Liver (tissue), 9 donors: ENCODE results near the gene C19orf53. TPM values are rescaled to one million over a fixed set of nuclear protein-coding genes. Genes with fewer than 3 reads are reported as not detected.
A peak's percentile ranks its signal among the peaks of the same experiment; 100 is the strongest.

Source experiments
- DNase-seq: peaks from one replicate; pipeline ENCODE4 v3.0.0-alpha.2; 2017; ENCODE audit warnings: low spot score
- H3K27ac ChIP-seq, 2 donors: one replicate each; pipeline ENCODE4 v1.7.0; 2013; ENCODE audit warnings: inconsistent platforms in 2 of 2, low read length in 2 of 2, control low read depth in 1 of 2, low read depth in 1 of 2, mild to moderate bottlenecking in 1 of 2
- H3K27me3 ChIP-seq, 4 donors: one replicate each; pipeline versions ENCODE4 v1.6.1 to v1.7.0; 2013; ENCODE audit warnings: low read length in 3 of 4, inconsistent platforms in 1 of 4, mild to moderate bottlenecking in 1 of 4, moderate library complexity in 1 of 4; ENCODE audit not compliant: control insufficient read depth in 4 of 4, insufficient read depth in 4 of 4
- H3K36me3 ChIP-seq, 4 donors: one replicate each; pipeline versions ENCODE4 v1.6.1 to v1.7.0; 2013; ENCODE audit warnings: low read length in 3 of 4, mild to moderate bottlenecking in 3 of 4, low read depth in 1 of 4, moderate library complexity in 1 of 4; ENCODE audit not compliant: control insufficient read depth in 4 of 4, insufficient read depth in 3 of 4
- H3K4me1 ChIP-seq, 4 donors: one replicate each; pipeline versions ENCODE4 v1.6.1 to v1.7.0; 2013; ENCODE audit warnings: low read length in 3 of 4, mild to moderate bottlenecking in 3 of 4, moderate library complexity in 1 of 4; ENCODE audit not compliant: control insufficient read depth in 4 of 4, insufficient read depth in 4 of 4
- H3K4me3 ChIP-seq, 3 donors: one replicate each; pipeline versions ENCODE4 v1.6.1 to v1.7.0; 2013; ENCODE audit warnings: low read length in 3 of 3, control low read depth in 1 of 3, low read depth in 1 of 3, mild to moderate bottlenecking in 1 of 3
- H3K9ac ChIP-seq, 2 donors: one replicate each; pipeline ENCODE4 v1.7.0; 2013; ENCODE audit warnings: low read length in 2 of 2, mild to moderate bottlenecking in 2 of 2, moderate library complexity in 2 of 2, control low read depth in 1 of 2, low read depth in 1 of 2
- H3K9me3 ChIP-seq, 4 donors: one replicate each; pipeline versions ENCODE4 v1.6.1 to v1.7.0; 2013; ENCODE audit warnings: low read length in 3 of 4; ENCODE audit not compliant: control insufficient read depth in 4 of 4
- ATF3 ChIP-seq: IDR thresholded peaks from 2 replicates; pipeline ENCODE4 v1.6.1; 2016; ENCODE audit warnings: antibody characterized with exemption
- EGR1 ChIP-seq, 2 donors: IDR thresholded peaks; 2 replicates each; pipeline ENCODE4 v1.6.1; 2016 to 2018; ENCODE audit warnings: antibody characterized with exemption in 2 of 2, low read depth in 2 of 2
- FOXA2 ChIP-seq: IDR thresholded peaks from 2 replicates; pipeline ENCODE4 v1.6.1; 2016; ENCODE audit warnings: antibody characterized with exemption
- GABPA ChIP-seq, 2 donors: IDR thresholded peaks in 1 of 2; conservative IDR thresholded peaks in 1 of 2; 2 replicates each; pipeline ENCODE4 v1.6.1; 2016; ENCODE audit warnings: antibody characterized with exemption in 2 of 2, mild to moderate bottlenecking in 1 of 2, moderate library complexity in 1 of 2
- HNF4A ChIP-seq, 2 donors: conservative IDR thresholded peaks; 2 replicates each; pipeline ENCODE4 v1.6.1; 2016; ENCODE audit warnings: antibody characterized with exemption in 2 of 2, mild to moderate bottlenecking in 2 of 2
- HNF4G ChIP-seq: IDR thresholded peaks from 2 replicates; pipeline ENCODE4 v1.6.1; 2016; ENCODE audit warnings: antibody characterized with exemption
- JUND ChIP-seq, 2 donors: IDR thresholded peaks; 2 replicates each; pipeline ENCODE4 v1.6.1; 2016; ENCODE audit warnings: antibody characterized with exemption in 2 of 2
- MAX ChIP-seq: IDR thresholded peaks from 2 replicates; pipeline ENCODE4 v1.6.1; 2016; ENCODE audit warnings: antibody characterized with exemption
- NR2F2 ChIP-seq: IDR thresholded peaks from 2 replicates; pipeline ENCODE4 v1.6.1; 2016; ENCODE audit warnings: antibody characterized with exemption
- RAD21 ChIP-seq, 2 donors: IDR thresholded peaks; 2 replicates each; pipeline ENCODE4 v1.6.1; 2016; ENCODE audit warnings: antibody characterized with exemption in 2 of 2, mild to moderate bottlenecking in 2 of 2
- SP1 ChIP-seq: IDR thresholded peaks from 2 replicates; pipeline ENCODE4 v1.6.1; 2018; ENCODE audit warnings: antibody characterized with exemption, mild to moderate bottlenecking
- TAF1 ChIP-seq: conservative IDR thresholded peaks from 2 replicates; pipeline ENCODE4 v1.6.1; 2016; ENCODE audit warnings: antibody characterized with exemption, mild to moderate bottlenecking
- YY1 ChIP-seq: IDR thresholded peaks from 2 replicates; pipeline ENCODE4 v1.6.1; 2016; ENCODE audit warnings: antibody characterized with exemption, mild to moderate bottlenecking
- ZBTB33 ChIP-seq: IDR thresholded peaks from 2 replicates; pipeline ENCODE4 v1.6.1; 2016; ENCODE audit warnings: antibody characterized with exemption
- WGBS: extraction: QIAGEN DNeasy Blood & Tissue Kit; methylation state at CpG from one replicate; pipeline ENCODE4 v1.1.7; 2013; 5-methylcytosine and 5-hydroxymethylcytosine counted together
- polyA plus RNA-seq, 2 donors: library from polyadenylated mRNA; stranded (reverse) in 1 of 2; unstranded in 1 of 2; fragments of 200-250 nt in 1 of 2; fragments of >200 nt in 1 of 2; fragmentation: Nextera tagmentation in 1 of 2; extraction: Ambion mirVana in 1 of 2; gene quantifications; one replicate each; pipeline versions ENCODE4 v1.2.1 to v1.2.3, GENCODE V29; 2013 to 2015
- total RNA-seq, 2 donors: library from RNA; depleted of rRNA; stranded (reverse); fragments of >200 nt; gene quantifications; one replicate each; pipeline ENCODE4 v1.2.3, GENCODE V29; 2014
- TF ChIP-seq, protein P1 (sequence below): fragments of 150-350 bp; IDR thresholded peaks from 2 replicates; pipeline ENCODE4 v1.5.1; 2017; ENCODE audit warnings: improper control_type of control experiment, low read depth, low read length; ENCODE audit not compliant: missing input control
- donor health status: healthy.
- donor health status: healthy.
- donor health status: healthy.
- donor health status: healthy.
- donor health status: healthy.

C19orf53 gene
- total and polyA plus RNA-seq, 4 donors = 18.5 to 88.5 (median 59.5) TPM

DNA sequence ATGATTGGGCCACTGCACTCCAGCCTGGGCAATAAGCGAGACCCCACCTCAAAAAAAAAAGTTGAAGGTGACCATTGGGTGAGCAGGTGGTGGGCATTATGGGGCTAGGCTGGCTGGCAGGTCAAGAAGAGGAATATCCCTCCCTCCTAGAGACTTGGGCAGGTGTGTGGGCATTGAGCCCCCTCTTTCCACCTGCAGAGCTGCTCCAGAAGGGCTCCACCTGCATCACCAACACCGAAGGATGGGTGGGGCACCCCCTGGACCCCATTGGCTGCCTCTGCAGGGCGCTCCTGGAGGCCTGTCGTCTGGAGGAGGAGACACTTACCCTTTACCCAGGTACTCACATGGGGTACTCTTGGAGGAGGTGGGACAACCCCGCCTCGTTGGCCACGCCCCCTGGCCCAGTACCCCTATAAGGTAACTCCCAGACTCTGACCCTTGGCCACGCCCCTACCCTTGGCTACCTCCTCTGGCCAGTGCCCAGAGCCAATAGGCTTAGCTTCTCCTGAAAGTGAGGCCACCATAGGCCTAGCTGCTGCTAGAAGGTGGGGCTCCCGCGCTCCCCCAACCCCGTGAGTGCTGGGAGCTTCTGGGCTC is 42.9 kb downstream of the C19orf53 start:
- TF ChIP-seq ZBTB33 (no peak), TAF1 (no peak), ATF3 (no peak), HNF4A (conservative IDR thresholded peaks at IDR 0.05) (no peak), YY1 (no peak), FOXA2 (no peak), HNF4G (no peak), EGR1 (IDR thresholded peaks at IDR 0.05; ENCODE audit: low read depth in 2 of 2) (no peak), NR2F2 (no peak), GABPA (IDR thresholded peaks at IDR 0.05 in 1 of 2, conservative IDR thresholded peaks at IDR 0.05 in 1 of 2) (no peak), SP1 (no peak)
- TF ChIP-seq, protein P1, sequence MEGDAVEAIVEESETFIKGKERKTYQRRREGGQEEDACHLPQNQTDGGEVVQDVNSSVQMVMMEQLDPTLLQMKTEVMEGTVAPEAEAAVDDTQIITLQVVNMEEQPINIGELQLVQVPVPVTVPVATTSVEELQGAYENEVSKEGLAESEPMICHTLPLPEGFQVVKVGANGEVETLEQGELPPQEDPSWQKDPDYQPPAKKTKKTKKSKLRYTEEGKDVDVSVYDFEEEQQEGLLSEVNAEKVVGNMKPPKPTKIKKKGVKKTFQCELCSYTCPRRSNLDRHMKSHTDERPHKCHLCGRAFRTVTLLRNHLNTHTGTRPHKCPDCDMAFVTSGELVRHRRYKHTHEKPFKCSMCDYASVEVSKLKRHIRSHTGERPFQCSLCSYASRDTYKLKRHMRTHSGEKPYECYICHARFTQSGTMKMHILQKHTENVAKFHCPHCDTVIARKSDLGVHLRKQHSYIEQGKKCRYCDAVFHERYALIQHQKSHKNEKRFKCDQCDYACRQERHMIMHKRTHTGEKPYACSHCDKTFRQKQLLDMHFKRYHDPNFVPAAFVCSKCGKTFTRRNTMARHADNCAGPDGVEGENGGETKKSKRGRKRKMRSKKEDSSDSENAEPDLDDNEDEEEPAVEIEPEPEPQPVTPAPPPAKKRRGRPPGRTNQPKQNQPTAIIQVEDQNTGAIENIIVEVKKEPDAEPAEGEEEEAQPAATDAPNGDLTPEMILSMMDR = no peak
- WGBS = 69% methylated on average over 11 of the region's 11 CpGs
- Histone ChIP-seq H3K27ac (no peak overlapping the region), H3K4me1 (no peaks in the 10 kb centered on the region), H3K9me3 (no peaks in the 10 kb centered on the region), H3K9ac (no peak overlapping the region), H3K4me3 (no peak overlapping the region), H3K27me3 (no peaks in the 10 kb centered on the region), H3K36me3 (no peaks in the 10 kb centered on the region)
- no peak for DNase-seq

DNA sequence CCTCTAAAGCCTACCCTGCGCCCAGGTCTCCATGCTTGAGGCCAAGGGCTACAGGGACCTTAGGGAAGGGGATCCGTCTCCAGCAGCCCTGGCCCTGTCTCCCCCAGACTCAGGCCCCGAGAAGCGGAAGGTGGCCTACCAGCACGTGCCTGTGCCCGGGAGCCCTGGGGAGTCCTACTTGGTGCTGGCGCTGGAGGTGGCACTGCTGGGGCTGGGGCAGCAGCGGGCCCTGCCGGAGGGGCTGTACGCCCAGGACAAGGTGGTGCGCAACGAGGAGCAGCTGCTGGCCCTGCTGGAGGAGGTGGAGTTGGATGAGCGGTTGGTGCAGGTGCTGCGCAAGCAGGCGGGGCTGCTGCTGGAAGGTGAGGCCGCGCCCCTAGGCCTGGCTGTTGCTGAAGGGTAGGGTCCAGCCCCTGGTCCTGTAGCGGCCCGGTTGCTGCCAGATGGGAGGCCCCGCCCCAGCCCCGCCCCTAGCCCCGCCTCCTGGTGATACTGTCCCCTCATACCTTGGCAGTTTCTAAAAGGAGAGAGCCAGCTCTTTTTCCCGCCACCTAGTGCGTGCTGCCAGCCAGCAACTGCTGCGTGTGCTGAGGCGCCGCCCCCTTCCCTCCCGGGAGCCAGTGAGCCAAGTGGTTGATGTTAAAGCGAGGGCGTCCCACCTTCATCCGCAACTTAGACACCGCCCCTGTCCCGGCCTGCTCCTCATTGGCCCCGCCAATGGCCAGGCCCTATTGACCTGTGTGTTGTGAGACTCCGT is 43.5 kb downstream of the C19orf53 start:
- TF ChIP-seq NR2F2 (no peak), SP1 (peak; percentile 28), HNF4A (conservative IDR thresholded peaks at IDR 0.05) (no peak)
- Histone ChIP-seq H3K27ac (no peak overlapping the region), H3K27me3 (no peaks in the 10 kb centered on the region), H3K4me1 (no peaks in the 10 kb centered on the region), H3K9ac (no peak overlapping the region), H3K9me3 (no peaks in the 10 kb centered on the region), H3K4me3 (no peak overlapping the region), H3K36me3 (no peaks in the 10 kb centered on the region)
- 37% methylated on average over 35 of the region's 35 CpGs for WGBS
- peak; percentile 69 for DNase-seq

DNA sequence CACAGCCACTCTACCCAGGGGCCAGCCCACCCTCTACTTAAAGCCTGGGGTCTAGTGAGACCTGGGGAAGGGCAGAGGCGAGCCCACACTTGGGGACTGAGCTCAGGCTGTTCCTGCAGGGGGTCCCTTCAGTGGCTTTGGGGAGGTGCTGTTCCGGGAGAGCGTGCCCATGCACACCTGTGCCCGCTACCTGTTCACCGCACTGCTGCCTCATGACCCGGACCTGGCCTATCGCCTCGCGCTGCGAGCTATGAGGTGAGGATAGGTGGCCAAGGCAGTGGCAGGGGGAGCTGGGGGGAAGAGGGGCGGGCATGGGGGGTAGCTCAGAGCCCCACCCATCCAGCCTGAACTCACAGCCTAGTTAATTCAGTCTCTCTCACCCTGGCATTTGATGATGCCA is 45.0 kb downstream of the C19orf53 start:
- Histone ChIP-seq H3K4me3 (no peak overlapping the region), H3K9ac (no peak overlapping the region), H3K36me3 (peaks cover 0 to 1% (median 0%) of the 10 kb centered on the region in 4 donors), H3K9me3 (no peaks in the 10 kb centered on the region), H3K27me3 (no peaks in the 10 kb centered on the region), H3K4me1 (no peaks in the 10 kb centered on the region), H3K27ac (no peak overlapping the region)
- 99% methylated on average over 11 of the region's 11 CpGs for WGBS
- DNase-seq = no peak
- TF ChIP-seq MAX (no peak), ATF3 (no peak), JUND (IDR thresholded peaks at IDR 0.05) (no peak), TAF1 (no peak), EGR1 (IDR thresholded peaks at IDR 0.05; ENCODE audit: low read depth in 2 of 2) (no peak), RAD21 (IDR thresholded peaks at IDR 0.05) (no peak), NR2F2 (no peak)
- TF ChIP-seq, protein P1 = no peak
